Transverse colon (tissue), 3 donors: Measurements from ENCODE around the gene YPEL4.

Experiments
- EP300 ChIP-seq: sonication (generic); formaldehyde crosslinking; IDR thresholded peaks from one replicate; pipeline ENCODE4 v1.6.1; 2017; ENCODE audit warnings: antibody characterized with exemption, low read depth
- TF ChIP-seq, protein P1 (sequence below), 5 experiments: fragments of 200-600 bp in 3 of 5; fragments of 450-650 bp in 2 of 5; sonication (generic) in 3 of 5; IDR thresholded peaks; 1 replicate in 2 of 5; 2 replicates in 3 of 5; pipeline ENCODE4 v1.5.1; 2016 to 2017; ENCODE audit warnings: antibody characterized with exemption in 5 of 5, inconsistent platforms in 3 of 5, mild to moderate bottlenecking in 2 of 5, moderate library complexity in 1 of 5

DNA sequence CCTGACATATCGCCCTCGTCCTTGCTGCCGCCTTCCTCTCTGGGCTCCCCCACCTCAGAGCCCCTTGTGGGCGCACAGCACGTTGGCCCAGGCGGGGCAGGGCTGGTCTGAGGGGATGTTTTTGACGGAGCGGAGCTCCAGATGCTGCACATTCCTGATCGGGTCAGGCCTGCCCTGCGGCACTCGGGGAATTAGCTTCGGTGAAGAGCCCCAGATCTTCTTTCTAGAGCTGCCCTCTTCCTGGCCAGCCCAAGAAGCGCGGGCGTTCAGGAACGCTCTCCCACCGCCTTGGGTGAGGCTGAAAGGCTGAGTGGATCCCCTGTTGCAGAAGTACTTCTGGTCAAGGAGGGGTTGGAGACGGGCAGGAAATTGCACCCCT, 12.1 kb downstream of the YPEL4 start:
- TF ChIP-seq EP300: no peak
- TF ChIP-seq, protein P1, sequence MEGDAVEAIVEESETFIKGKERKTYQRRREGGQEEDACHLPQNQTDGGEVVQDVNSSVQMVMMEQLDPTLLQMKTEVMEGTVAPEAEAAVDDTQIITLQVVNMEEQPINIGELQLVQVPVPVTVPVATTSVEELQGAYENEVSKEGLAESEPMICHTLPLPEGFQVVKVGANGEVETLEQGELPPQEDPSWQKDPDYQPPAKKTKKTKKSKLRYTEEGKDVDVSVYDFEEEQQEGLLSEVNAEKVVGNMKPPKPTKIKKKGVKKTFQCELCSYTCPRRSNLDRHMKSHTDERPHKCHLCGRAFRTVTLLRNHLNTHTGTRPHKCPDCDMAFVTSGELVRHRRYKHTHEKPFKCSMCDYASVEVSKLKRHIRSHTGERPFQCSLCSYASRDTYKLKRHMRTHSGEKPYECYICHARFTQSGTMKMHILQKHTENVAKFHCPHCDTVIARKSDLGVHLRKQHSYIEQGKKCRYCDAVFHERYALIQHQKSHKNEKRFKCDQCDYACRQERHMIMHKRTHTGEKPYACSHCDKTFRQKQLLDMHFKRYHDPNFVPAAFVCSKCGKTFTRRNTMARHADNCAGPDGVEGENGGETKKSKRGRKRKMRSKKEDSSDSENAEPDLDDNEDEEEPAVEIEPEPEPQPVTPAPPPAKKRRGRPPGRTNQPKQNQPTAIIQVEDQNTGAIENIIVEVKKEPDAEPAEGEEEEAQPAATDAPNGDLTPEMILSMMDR (IDR thresholded peaks at IDR 0.05): no peak
